GF-D8 (cell line): ENCODE results near the gene SLC6A19.

ENCODE experiments used
- DNase-seq: peaks from one replicate; lab custom pipeline; 2025; lab: John Stamatoyannopoulos, UW

The SLC6A19 gene

DNA sequence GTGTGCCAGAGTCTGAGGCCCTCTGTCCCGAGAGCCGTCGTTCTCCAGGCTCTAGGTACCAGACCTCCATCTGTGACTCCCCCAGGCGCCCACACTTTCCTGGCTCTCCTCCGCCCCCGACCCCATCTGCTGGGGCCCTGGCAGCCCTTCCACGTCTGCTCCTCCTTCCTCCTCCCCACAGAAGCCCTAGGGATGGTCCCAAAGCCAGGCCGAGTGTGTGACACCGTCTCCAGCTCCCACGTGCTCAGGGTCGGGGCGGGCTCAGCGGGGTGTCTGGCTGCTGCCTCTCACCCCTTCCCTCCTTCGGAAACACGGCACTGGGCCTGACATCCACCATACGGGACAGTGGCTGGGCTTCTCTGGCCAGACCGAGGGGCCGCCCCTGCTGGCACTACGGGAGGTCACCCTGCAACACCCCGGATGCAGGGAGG, 20.5 kb upstream of the SLC6A19 start:
- no peak for DNase-seq

DNA sequence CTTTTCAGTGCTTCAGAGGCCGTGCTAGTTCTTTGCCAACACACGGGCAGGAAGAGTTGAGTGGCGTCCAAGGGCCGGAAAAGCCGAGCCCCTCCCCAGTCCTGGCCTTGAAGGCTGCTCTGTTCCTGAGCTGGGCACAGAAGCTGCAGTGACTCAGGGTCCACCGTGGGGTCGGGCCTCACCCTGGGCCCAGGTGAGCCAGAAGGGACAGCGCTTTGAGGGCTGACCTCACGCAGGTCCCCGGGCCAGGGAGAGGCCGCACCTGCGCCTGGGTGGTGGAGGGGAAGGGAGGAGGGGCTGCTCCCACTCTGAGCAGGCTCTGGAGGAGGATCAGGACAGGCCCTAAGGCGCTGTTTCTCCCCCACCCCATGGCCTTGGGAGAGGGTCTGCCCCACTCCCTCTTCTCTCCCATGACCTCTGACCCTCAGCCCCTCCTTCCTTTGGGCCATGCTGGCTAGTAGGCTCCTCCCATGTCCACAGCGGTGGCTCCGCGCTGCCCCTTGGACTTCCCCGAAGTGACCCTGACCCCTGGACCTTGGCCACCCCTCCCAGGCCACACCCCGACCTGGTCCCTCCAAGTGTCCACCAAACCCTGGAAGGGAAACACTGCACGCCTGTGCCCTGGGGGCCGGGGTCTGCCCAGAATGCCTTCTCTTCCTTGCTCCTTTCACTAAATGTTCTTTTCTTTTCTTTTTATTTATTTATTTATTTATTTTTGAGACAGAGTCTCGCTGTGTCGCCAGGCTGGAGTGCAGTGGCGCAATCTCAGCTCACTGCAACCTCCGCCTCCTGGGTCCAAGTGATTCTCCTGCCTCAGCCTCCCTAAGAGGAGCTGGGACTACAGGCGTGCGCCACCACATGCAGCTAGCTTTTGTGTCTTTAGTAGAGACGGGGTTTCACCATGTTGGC, 19.7 kb upstream of the SLC6A19 start:
- DNase-seq = no peak

DNA sequence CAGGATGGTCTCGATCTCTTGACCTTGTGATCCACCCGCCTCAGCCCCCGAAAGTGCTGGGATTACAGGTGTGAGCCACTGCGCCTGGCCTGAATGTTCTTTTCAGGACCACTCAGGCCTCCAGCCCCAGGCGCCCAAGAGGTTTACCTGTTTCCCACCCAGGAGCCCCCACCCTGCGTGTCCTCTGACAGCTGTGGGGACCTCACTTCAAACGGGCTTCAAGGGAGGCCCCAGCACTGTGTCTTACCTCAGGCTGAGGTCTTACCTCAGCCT, 19.1 kb upstream of the SLC6A19 start:
- DNase-seq = no peak

DNA sequence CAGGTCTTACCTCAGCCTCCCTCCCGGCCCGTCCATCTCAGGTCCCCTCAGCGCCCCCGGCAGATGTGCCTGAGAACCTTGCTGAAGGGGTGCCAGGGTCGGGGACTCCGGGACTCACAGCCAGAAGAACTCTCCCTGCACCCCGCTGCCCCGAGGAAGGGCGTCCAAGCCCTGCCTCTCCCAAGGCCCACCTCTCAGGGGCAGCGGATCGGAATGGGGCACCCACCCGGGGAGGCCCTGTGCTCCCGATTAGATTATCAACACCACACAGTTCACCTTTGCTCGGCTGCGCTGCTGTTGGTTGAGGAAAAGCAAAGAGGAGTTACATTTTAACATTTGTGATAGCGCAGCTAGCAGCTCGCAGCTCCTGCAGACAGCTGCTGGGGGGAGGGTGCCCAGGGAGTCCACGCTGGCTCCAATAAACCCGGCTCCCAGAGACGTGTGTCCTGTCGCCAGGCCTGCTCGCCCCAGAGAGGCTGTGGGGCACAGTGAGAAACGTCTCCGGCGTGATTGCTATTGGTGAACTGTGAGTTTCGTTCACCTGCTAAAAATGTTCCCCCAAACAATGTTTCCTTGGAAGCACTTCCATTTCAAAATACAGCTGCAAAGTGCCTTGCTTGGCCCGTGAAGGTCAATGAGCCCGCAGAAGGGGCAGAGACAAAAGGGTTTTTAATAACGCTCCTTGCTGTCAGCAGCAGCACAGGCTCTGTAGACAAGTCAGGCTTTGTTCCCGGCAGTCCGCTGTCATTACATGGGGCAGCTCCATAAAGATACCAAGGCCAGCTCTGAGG, 18.6 kb upstream of the SLC6A19 start:
- no peak for DNase-seq

DNA sequence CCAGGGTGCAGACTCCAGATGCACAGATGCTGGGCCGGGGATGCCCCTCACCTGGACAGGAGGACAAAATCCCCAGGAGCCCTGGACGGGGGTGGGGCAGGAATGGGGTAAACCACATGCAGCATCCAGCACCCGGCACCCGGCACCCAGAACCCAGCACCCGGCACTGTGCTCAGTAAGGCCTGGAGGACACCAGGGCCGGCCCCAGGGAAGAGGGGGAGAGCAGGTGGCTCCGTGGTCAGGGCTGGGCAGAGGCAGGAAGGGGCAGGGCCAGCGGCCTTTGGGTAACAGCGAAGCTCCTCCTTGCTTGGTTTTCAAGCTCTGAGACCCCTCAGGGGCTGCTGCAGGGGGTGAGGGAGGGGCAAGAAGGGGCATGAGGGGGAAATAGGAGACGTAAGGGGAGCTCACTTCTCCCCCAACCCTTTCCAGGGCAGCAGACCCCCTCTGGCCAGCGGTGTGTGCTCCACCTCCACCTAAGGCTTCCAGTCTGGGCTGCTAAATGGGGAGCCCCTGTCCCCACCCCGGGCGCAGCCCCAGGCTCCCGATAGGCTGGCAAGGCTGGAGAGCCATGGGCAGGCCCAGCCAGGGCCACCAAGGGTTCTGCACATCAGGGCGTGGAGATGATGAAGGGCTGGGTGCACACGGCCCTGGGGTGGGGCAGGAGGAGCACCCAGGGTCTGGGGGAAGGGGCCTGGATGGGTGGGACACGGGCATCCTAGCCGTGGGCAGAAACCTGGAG, 17.8 kb upstream of the SLC6A19 start:
- no peak for DNase-seq

DNA sequence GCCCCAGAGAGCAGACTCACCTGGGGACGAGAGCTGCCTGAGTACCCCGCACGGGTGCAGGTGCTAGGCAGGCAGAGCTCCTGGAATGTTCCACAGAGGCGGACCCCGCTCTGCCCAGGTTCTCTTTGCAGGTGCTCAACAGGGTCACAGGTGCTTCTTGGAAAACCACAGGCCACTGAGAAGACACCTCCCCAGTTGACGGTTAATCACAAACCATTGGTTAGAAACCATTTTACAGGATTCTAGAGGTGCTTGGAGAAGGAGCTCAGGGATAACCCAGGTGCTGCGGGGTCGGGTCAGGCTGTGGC, 17.3 kb upstream of the SLC6A19 start:
- DNase-seq = no peak

DNA sequence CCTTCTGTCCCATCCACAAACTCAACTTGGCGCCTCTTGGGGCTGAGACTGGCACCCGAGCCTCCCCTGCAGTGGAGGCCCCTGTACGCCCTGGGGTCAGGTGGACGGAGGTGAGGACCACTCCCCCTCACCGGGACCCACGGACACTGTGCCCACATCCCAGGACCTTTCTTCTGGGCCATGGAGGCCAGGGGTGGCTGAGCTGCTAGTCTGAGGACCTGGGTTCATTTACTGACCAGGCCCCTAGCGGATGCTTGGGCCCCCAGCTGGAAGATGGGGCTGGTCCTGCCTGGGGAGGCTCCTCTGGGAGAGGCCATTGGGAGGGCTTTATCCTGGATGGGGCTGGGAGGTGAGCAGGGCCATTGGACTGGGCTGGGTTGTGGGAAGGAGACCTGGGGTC, 16.9 kb upstream of the SLC6A19 start:
- DNase-seq = no peak

DNA sequence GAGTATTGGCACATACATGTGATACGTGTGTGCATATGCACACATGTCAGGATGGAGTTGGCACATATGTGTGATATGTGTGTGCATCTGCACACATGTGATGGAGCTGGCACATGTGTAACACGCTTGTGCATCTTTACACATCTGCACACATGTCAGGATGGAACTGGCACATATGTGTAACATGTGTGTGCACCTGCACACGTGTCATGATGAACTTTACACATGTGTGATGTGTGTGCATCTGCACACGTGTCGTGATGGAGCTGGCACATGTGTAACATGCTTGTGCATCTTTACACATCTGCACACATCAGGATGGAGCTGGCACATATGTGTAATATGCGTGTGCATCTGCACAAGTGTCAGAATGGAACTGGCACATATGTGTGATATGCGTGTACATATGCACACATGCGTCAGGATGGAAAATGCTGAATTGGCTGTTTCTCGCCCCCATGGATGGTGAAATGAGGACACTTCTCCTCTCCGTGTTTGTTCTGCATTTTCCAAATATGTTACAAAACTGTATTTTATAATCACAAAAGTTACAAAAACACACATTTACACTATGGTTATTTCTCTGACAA, 16.3 kb upstream of the SLC6A19 start:
- DNase-seq = no peak

DNA sequence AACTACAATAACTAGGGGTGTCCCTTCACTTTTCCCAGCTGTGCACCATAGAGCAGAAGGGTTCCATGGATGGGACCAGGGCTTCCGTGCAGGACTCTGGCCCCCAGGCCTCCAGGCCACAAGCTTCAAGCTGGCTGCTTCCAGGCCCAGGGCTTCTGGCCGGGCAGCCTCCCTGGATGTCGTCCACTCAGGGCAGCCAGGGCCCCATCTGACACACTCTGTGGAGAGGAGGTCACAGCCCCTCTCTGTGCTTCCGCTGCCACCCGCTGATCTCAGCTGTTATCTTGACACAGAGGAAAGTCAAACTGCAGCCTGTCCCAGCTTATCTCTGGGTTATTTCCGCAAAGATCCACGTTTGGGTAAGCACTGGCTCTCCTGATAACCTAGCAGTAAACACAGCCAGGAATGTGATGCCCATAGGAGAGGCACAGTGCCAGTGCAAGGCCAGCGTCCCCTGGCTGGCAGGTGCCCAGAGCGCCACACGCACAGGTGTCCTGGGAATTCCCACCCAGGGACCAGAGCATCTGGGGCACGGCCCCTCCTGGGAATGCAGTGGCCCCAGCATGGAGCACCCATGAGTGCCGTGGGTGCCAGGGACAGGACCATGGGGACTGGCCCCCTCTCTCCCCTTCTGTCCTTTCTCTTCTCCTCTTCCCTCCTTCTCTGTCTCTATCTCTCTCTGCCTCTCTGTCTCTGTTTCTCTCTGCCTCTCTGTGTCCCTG, 15.6 kb upstream of the SLC6A19 start:
- no peak for DNase-seq

DNA sequence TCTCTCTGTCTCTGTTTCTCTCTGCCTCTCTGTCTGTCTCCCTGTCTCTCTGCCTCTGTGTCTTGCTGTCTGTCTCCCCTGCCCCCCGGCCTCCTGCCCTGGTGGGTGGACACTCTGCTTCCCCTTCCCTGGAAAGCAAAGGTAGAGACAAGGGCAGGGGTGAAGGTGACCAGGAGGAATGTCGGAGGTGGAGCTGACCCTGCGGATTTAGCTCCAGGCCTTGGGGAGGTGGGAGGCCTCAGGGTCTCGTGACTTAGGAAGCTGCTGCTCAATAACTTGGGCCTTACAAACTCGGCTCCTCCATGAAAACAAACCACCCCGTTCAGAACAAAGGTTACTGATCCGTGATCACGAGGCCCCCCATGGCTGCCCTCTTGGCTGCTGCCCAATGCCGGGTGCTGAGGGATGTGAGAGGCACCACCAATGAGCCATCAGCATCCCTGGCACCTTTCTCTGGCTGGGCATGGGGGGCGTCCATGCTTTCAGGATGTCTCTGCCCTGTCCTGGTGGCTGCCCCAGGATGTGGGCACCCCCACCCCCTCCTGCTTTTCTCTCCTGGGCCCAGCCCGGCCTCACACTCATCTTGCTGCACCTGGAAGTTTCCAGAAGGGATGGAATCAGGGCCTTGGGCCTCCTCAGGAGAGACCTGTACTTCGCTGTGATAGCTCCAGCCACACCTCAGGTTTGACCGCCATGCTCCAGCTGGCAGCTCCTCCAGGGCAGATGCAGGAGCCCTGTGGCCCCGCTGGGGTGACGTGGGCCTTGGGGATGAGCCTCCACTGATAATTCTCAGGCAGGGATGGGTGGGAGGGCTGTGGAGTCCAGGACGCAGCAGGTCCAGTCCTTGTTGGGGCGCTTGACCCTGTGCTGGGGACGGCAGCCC, 14.8 kb upstream of the SLC6A19 start:
- no peak for DNase-seq

DNA sequence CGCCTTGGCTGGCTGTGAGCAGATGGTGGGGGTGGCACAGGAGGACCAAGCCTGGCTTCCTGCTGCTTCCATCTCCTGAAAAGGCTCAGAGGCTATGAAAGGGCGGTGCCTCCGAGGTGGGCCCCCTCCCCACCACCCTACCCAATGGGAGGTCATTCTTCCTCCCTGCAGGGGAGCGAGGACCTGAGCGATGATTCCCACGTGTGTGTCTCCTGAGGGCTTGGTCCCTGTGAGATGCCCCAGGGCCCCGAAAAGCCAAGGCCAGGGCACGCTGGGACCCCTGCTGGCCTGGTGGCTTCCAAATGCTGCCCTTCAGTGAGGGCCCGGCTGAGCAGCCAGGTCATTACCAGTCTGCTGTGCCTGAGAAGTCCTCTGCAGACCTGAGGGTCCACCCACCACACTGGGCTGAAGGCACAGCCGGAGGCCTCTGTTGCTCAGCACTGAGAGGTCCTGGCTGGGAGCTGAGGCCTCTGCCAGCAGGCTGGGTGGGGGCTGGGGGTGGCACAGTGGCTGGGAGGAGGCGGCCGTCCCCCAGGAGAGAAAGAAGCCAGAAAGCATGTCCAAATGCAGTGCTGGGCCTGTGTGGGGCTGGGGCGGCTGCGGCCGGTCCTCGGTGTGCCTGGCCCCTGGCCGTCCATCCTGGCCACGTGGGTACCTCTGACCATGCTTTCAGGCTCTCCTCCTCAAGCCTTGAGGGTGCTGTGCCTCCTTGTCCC, 14.0 kb upstream of the SLC6A19 start:
- no peak for DNase-seq

DNA sequence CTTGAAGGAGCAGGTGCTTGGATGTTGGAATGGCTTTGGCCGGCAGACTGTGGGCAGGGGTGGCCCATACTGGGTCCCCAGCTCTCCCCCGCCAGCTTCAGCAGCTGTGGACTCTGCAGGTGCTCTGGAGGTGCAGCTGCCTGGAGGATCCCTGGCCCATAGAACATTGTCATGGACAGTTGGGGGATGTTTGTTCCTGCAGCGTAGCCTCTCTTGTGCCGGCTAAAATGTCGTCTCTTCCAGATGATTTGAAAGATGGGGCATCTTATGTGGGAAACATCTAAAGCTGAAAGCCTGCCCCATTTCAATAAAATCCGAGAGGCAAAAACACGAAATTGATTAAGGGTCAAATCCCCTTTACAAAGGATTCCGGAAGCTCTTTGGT, 13.5 kb upstream of the SLC6A19 start:
- no peak for DNase-seq

DNA sequence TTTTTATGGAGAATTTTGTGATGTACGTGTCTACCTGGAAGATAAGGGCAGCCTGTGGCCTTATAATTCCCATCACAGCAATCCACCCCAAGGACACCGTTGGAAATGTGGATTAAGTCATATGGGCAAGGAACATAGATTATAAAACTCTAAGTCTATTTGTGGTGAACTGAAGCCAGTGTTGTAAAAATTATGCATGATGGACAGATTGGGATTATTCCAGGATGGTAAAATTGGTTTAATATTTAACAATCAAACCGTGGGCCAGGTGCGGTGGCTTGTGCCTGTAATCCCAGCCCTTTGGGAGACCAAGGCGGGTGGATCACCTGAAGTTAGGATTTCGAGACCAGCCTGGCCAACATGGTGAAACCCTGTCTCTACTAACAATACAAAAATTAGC, 12.9 kb upstream of the SLC6A19 start:
- DNase-seq = no peak

DNA sequence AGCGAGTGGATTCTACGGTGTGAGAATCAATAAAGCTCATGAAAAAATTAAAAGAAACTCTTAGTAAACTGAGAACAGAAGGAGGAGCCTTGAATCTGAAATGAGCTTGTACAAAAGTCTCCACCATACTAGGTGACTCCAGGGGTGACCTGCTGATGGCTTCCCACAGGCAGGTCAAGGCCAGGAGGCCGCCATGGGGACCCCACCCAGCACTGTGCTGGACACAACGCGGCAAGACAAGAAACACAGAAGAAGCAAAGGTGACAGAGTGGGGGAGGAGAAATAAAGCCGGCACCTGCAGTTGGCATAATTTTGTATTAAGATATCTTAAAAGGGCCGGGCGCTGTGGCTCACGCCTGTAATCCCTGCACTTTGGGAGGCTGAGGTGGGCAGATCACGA, 12.1 kb upstream of the SLC6A19 start:
- no peak for DNase-seq

DNA sequence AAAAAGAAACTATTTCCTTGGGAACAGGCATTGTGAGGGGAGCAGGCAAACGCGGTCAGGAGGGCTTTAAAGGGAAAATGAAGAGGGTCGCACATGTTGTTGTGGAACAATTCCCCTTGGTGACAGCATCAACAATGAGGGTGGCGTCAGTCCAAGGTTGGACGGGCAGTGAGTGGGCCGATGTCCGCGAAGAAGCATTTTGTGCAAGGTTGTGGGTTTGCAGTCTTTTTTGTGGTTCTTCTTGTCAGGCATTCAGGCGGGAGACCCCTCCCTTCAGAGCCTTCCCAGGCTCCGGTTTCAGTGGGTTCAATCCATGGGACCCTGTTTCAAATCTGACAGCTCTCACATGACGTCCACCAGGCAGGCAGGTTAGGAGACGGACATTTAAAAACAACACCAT, 11.1 kb upstream of the SLC6A19 start:
- no peak for DNase-seq

DNA sequence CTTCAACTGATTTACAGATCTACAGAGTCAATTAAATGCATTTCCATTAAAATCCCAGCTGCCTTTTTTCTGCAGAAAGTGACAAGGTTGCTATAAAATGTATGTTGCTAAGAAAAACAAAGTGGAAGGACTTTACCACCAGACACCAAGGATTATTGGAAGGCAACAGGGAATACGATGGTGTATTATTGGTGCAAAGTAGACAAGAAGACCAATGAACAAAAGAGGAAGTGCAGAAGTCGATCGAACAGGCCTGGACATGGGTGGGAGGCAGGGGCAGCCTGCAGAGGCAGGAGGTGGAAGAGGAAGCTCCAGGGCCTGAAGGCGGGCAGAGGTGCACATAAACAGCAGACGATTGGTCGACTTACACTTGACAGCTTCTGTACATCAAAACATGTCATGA, 10.6 kb upstream of the SLC6A19 start:
- no peak for DNase-seq

DNA sequence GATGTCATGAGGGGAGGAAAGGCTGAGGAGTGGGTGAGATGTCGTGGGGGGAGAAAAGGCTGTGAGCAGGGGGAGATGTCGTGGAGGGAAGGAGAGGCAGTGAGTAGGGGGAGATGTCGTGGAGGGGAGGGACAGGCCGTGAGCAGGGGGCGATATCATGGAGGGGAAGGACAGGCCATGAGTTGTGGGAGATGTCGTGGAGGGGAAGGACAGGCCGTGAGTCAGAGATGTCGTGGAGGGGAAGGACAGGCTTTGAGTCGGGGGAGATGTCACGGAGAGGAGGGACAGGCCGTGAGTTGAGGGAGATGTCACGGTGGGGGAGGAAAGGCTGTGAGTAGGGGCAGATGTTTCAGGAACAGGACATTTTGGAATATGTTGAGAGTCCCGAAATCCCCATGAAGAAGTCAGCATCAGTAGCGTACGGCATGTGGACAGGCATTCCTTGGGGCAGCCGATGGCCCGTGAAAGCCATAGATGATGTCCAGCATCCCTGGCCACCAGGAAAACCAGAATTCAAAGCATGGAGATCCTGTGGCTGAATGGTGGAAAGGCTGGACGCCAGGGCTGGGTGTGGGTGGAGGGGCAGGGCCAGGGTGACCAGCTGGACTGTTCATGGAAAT, 8.3 kb upstream of the SLC6A19 start:
- DNase-seq = no peak

DNA sequence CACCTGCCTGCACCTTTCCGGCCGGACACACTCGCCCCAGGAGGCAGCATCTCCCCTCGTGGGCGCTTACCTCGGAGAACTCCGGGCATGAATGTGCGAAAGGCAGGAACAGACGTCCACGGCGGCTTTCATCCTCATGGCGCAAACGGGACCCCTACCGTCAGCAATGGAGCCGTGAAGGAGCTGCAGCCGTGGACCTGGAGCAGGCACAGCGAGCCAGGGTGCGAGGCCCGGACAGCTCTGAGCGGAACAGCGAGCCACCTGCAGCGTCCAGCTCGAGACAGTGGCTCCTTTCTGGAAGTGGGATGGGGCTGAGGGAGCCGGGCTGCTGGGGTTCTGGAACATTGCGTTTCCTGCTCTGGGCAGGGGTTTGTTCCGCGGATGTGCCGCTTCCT, 7.8 kb upstream of the SLC6A19 start:
- no peak for DNase-seq

DNA sequence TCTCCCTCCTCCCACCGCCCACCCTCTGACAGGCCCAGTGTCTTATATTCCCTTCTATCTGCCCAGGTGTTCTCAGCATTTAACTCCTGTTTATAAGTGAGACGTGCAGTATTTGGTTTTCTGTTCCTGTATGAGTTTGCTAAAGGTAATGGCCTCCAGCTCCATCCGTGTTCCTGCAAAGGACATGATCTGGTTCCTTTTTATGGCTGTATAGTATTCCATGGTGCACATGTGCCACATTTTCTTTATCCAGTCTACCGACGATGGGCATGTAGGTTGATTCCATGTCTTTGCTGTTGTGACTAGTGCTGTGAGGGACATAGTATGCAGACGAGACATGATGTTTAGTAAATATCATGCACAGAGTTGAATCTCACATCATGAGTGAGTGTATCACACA, 7.0 kb upstream of the SLC6A19 start:
- DNase-seq = no peak

DNA sequence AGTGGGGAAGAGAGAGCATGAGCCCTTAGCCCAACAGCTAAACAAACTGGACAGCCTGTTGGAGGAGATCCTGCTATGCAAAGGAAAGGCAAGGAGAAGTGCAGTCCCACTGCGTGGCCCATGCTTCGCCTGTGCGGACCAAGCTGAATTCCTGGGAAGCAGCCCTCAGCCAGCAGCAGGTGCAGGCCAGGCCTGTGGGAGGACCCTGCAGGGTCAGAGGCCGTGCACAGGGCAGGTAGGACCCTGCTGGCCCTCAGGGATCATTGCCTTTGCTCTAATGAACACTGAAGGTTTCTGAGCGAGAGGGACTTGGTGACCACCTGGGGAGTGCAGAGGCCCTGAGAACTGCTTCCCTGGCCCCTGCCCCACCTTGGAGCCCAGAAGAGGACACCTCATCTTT, 6.0 kb upstream of the SLC6A19 start:
- no peak for DNase-seq
